HepG2 (cell line): ENCODE measurements around the gene GABARAPL2. TPM values are rescaled to one million over a fixed set of nuclear protein-coding genes. Genes with fewer than 3 reads are reported as not detected.

Source experiments
- ATAC-seq: fragments of 200-7000 bp; cut with Tn5 transposase; 3 replicates; pipeline ENCODE4 v1.9.1; 2020; ENCODE audit warnings: mild to moderate bottlenecking, moderate library complexity
- BruUV-seq: library from RNA; stranded (reverse); fragments of 400-500 nt; replicated peaks from 2 replicates; lab custom pipeline; 2021; lab: Mats Ljungman, UMichigan
- CTCF ChIA-PET: fragments of 300-600 bp; formaldehyde crosslinking; extraction: SDS; loops from one replicate; lab custom pipeline; 2021; ENCODE audit warnings: low total read pairs, inconsistent platforms, low intra/inter-chr PET ratio; lab: Yijun Ruan, JAX
- POLR2A ChIA-PET: fragments of 350-600 bp; sonication (Branson Sonifier 250); formaldehyde crosslinking; loops from one replicate; lab custom pipeline; 2020; ENCODE audit warnings: antibody characterized with exemption, inconsistent platforms; lab: Yijun Ruan, JAX
- DNase-seq: peaks from one replicate; pipeline ENCODE4 v3.0.0-alpha.2; 2015; ENCODE audit warnings: low spot score
- FAIRE-seq: peaks from 3 replicates; lab custom pipeline; 2011; peaks lifted over from hg19 to GRCh38; lab: Jason Lieb, UNC
- H2AFZ ChIP-seq: one replicate; pipeline ENCODE4 v1.6.1; 2011; ENCODE audit warnings: low read length, inconsistent platforms
- H3K27ac ChIP-seq: fragments of 300-600 bp; 3 replicates; pipeline ENCODE4 v1.8.0; 2011; ENCODE audit warnings: mixed run types, mild to moderate bottlenecking, mixed read lengths, low read length, inconsistent platforms; ENCODE audit not compliant: insufficient read depth; ENCODE audit errors: extremely low read length
- H3K27me3 ChIP-seq, 2 experiments: fragments of 200-600 bp in 1 of 2; 2 replicates in 1 of 2; 3 replicates in 1 of 2; pipeline versions ENCODE4 v1.6.0 to v1.8.0; 2011; ENCODE audit warnings: low read length in 2 of 2, mild to moderate bottlenecking in 2 of 2, moderate library complexity in 2 of 2, inconsistent platforms in 1 of 2; ENCODE audit not compliant: insufficient read depth in 2 of 2, control insufficient read depth in 1 of 2
- H3K36me3 ChIP-seq, 2 experiments: fragments of 200-600 bp in 1 of 2; replicated peaks in 1 of 2; 2 replicates in 1 of 2; 3 replicates in 1 of 2; pipeline versions ENCODE4 v1.5.1 to v1.8.0; 2011; ENCODE audit warnings: low read length in 2 of 2, inconsistent platforms in 1 of 2; ENCODE audit not compliant: insufficient read depth in 2 of 2, control insufficient read depth in 1 of 2
- H3K4me1 ChIP-seq: 2 replicates; pipeline ENCODE4 v1.5.1; 2012; ENCODE audit warnings: low read length, inconsistent platforms; ENCODE audit not compliant: insufficient read depth
- H3K4me2 ChIP-seq: 2 replicates; pipeline ENCODE4 v1.6.0; 2011; ENCODE audit warnings: low read depth, low read length, inconsistent platforms
- H3K4me3 ChIP-seq, 3 experiments: fragments of 200-600 bp in 1 of 3; sonication (generic), shearing (Covaris generic) in 1 of 3; replicated peaks in 1 of 3; 2 replicates each; pipeline ENCODE4 v1.5.1; 2011 to 2016; ENCODE audit warnings: low read length in 3 of 3, inconsistent platforms in 2 of 3, low read depth in 2 of 3, mild to moderate bottlenecking in 2 of 3, control low read depth in 1 of 3, mixed read lengths in 1 of 3; ENCODE audit not compliant: insufficient read depth in 1 of 3
- H3K79me2 ChIP-seq: one replicate; pipeline ENCODE4 v1.6.1; 2011; ENCODE audit warnings: low read length, inconsistent platforms; ENCODE audit not compliant: insufficient read depth
- H3K9ac ChIP-seq: 2 replicates; pipeline ENCODE4 v1.6.0; 2011; ENCODE audit warnings: mild to moderate bottlenecking, low read depth, low read length, inconsistent platforms; ENCODE audit not compliant: insufficient read depth
- H3K9me3 ChIP-seq: 2 replicates; pipeline ENCODE4 v1.5.1; 2012; ENCODE audit warnings: mild to moderate bottlenecking, low read length
- H4K20me1 ChIP-seq: 2 replicates; pipeline ENCODE4 v1.6.0; 2011; ENCODE audit warnings: inconsistent platforms, mild to moderate bottlenecking, low read length, moderate library complexity; ENCODE audit not compliant: insufficient read depth
- CREBL2 ChIP-seq: sonication (generic); formaldehyde crosslinking; IDR thresholded peaks from 2 replicates; pipeline ENCODE4 v1.8.1; 2023; ENCODE audit warnings: missing genetic modification reagents, mild to moderate bottlenecking, borderline replicate concordance
- HOXA3 ChIP-seq: sonication (generic); formaldehyde crosslinking; IDR thresholded peaks from 2 replicates; pipeline ENCODE4 v1.5.0; 2020; ENCODE audit warnings: missing genetic modification reagents
- MIER2 ChIP-seq: IDR thresholded peaks from 2 replicates; pipeline ENCODE4 v1.6.1; 2016; ENCODE audit warnings: missing biosample characterization, missing genetic modification reagents
- MTA1 ChIP-seq: sonication (generic); formaldehyde crosslinking; IDR thresholded peaks from 2 replicates; pipeline ENCODE4 v1.4.0; 2020; ENCODE audit warnings: missing genetic modification reagents, mild to moderate bottlenecking, borderline replicate concordance
- PREB ChIP-seq: sonication (generic); formaldehyde crosslinking; IDR thresholded peaks from 2 replicates; pipeline ENCODE4 v1.4.0; 2020; ENCODE audit warnings: missing genetic modification reagents
- REPIN1 ChIP-seq: sonication (generic); formaldehyde crosslinking; IDR thresholded peaks from 2 replicates; pipeline ENCODE4 v1.8.0; 2022; ENCODE audit warnings: missing genetic modification reagents, low read depth, mild to moderate bottlenecking, borderline replicate concordance
- SNAPC4 ChIP-seq: sonication (generic); formaldehyde crosslinking; IDR thresholded peaks from 2 replicates; pipeline ENCODE4 v1.4.0; 2020; ENCODE audit warnings: mild to moderate bottlenecking, missing genetic modification reagents
- XRCC5 ChIP-seq: fragments of 200-400 bp; formaldehyde crosslinking; optimal IDR thresholded peaks from 2 replicates; pipeline ENCODE3; 2017; ENCODE audit warnings: mild to moderate bottlenecking, low read length
- ZNF414 ChIP-seq: sonication (generic); formaldehyde crosslinking; IDR thresholded peaks from 2 replicates; pipeline ENCODE4 v1.5.0; 2020; ENCODE audit warnings: missing genetic modification reagents
- ZNF44 ChIP-seq: sonication (generic); formaldehyde crosslinking; IDR thresholded peaks from 2 replicates; pipeline ENCODE4 v1.5.1; 2020; ENCODE audit warnings: mild to moderate bottlenecking, missing genetic modification reagents
- ZNF619 ChIP-seq: sonication (generic); formaldehyde crosslinking; IDR thresholded peaks from 2 replicates; pipeline ENCODE4 v1.4.0; 2020; ENCODE audit warnings: mild to moderate bottlenecking, missing genetic modification reagents
- WGBS: methylation state at CpG from one replicate; pipeline ENCODE4 v1.1.6; 2017; ENCODE audit warnings: low lambda C conversion rate; 5-methylcytosine and 5-hydroxymethylcytosine counted together
- in situ Hi-C: cut with HindIII; loops from 2 replicates; pipeline ENCODE4 v1.10.0; 2017; ENCODE audit warnings: low pct_unique_long_range_greater_than_20kb; ENCODE audit not compliant: extremely low pct_ligation_motif_present
- intact Hi-C: fragments of 100-400 bp; cut with micrococcal nuclease; formaldehyde crosslinking; loops from one replicate; pipeline ENCODE4 v1.10.0; 2022; ENCODE audit not compliant: unreplicated experiment
- polyA plus RNA-seq, 8 experiments: library from polyadenylated mRNA; depleted of rRNA in 3 of 8; stranded (reverse) in 7 of 8; unstranded in 1 of 8; fragments of >200 nt; fragmentation: Illumina TruSeq in 4 of 8; extraction: Trizol in 4 of 8; gene quantifications; 2 replicates each; pipeline versions ENCODE4 v1.2.1 to v1.2.3, GENCODE V29; 2011 to 2016; ENCODE audit warnings: low read depth in 4 of 8, missing spikeins in 1 of 8, mixed read lengths in 1 of 8; ENCODE audit not compliant: insufficient read depth in 1 of 8
- total RNA-seq, 5 experiments: library from RNA; depleted of rRNA; stranded (reverse); fragments of >200 nt; fragmentation: Illumina TruSeq; extraction: Trizol; gene quantifications; 2 replicates each; pipeline ENCODE4 v1.2.3, GENCODE V29; 2016; ENCODE audit warnings: low read depth in 1 of 5

The GABARAPL2 gene
- total and polyA plus RNA-seq, 2 of the 13 experiments (the other 11 are each of a cell fraction or from before 2014, with no cell fraction given) = 76.4 to 83.0 TPM

- H3K4me1 ChIP-seq = peaks cover 12% of the 10 kb centered on the region
- TF ChIP-seq ZNF414 (CRISPR knock-in tag) = no peak
- no peak for TF ChIP-seq CREBL2 (CRISPR knock-in tag)
- TF ChIP-seq MIER2 = no peak
- no peak for TF ChIP-seq ZNF619 (CRISPR knock-in tag)
- no peak for TF ChIP-seq REPIN1 (CRISPR knock-in tag)
- no peak for TF ChIP-seq MTA1 (CRISPR knock-in tag)
- TF ChIP-seq HOXA3 (CRISPR knock-in tag) = no peak
- no peak for TF ChIP-seq SNAPC4 (CRISPR knock-in tag)
- no peak for TF ChIP-seq XRCC5
- TF ChIP-seq PREB (CRISPR knock-in tag) = no peak
- TF ChIP-seq ZNF44 (CRISPR knock-in tag) = no peak
- TF ChIP-seq, all 625 proteins: peak for 0
- in situ Hi-C loops = no loop called here
- Histone ChIP-seq H3K79me2 (no peaks in the 10 kb centered on the region), H3K4me2 (no peak overlapping the region), H2AFZ (no peak overlapping the region), H3K36me3 (no peaks in the 10 kb centered on the region; a peak in 1 of 5 replicates), H3K9me3 (no peaks in the 10 kb centered on the region), H3K27ac (no peak overlapping the region), H3K4me3 (no peak overlapping the region), H3K27me3 (no peaks in the 10 kb centered on the region), H4K20me1 (no peaks in the 10 kb centered on the region), H3K9ac (no peak overlapping the region)
- 87% methylated on average over 3 of the region's 3 CpGs for WGBS
- intact Hi-C loops = no loop called here
- ChIA-PET CTCF (no interaction called here), POLR2A (no interaction called here)
- no TSS peak for BruUV-seq
- no peak for DNase-seq
- no peak for ATAC-seq
- FAIRE-seq = no peak
Measured at GRCh38 chr16:75589306-75589705, 23.1 kb downstream of the GABARAPL2 start.
